HG02884 (cell line): ENCODE data around the gene UPK1B.
"Not testable (repeated sequence)": the region's sequence is repeated elsewhere in the genome, so short reads cannot be mapped to it uniquely, and the experiment has no call there.

ENCODE experiments used
- ATAC-seq: cut with Tn5 transposase; IDR thresholded peaks from one replicate; pipeline ENCODE4 v1.9.1; 2021; ENCODE audit warnings: mild to moderate bottlenecking, moderate library complexity; ENCODE audit not compliant: unreplicated experiment

The UPK1B gene

DNA sequence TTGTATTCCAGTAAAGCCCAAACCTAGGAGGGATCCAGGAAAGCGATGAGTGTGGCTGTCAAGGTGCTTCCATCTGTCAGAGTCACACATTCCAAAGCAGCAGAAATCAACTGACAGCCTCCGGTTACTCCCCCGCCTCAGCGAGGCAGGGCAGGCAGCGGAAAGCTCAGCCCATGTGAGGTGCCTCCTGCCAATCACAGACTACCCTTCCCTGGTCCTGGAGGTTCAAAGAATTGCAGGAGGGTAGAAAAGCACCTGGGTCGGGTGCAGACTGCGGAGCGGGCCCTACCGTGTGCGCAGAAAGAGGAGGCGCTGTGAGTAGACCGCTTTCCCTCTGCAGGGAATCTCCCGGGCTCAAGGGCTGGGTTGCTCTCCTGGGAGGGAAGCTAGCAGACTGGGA, at the start of gene UPK1B:
Gene UPK1B (plus strand): TSS at position 274 of the 400 bp plus-strand sequence. CDS start 13,144 bp downstream, outside the sequence.
- no peak for ATAC-seq

DNA sequence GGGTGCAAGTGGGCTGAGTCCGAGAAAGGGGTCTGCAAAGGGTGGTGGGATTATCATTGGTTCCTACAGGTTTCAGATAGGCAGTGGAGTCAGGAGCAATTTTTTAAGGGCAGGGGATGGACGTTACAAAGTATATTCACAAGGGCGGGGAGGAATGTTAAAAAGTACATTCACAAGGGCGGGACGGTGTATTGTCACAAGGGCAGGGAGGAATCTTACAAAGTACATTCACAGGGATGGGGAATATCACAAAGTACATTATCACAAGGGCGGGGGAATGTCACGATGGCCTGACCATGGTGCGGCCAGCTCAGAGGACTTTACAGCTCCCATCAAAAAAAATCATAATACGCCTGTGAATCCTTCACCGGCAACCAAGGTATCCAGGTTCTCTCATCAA, 48.1 kb upstream of the UPK1B start:
- ATAC-seq: no peak

DNA sequence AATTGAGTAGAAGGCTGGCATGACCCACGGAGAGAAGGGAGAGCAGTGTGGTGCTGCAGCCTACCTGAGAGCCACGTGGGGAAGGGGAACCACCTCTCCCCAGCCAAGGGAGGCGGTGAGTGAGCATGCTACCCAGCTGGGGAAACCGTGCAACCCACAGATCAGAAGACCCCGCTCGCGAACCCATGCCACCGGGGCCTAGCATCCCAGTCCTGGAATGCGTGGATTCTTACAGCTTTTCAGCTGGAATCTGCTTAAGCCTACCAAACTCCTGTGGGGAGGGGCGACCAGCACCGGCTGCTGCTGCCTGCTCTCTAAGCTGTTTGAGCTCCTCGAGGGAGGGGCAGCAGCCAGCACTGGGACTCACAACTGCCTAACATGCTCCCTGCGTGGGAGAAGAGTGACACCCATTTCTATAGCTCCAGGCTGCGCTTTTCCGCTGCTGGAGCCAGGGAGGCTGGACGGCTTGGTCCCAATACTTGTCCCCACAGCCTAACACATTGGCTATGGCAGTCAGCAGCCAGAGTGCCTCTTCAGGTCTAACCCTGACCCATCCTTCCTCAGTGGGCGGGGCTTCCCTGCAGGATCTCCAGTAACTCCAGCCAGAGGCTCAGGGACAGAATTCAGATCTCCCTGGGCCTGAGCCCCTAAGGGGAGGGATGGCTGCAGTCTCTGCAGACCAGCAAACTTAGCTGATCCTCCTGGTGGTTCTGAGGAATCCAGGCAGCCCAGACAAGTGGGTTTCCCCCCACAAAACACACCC, 47.5 kb upstream of the UPK1B start:
- no peak for ATAC-seq

DNA sequence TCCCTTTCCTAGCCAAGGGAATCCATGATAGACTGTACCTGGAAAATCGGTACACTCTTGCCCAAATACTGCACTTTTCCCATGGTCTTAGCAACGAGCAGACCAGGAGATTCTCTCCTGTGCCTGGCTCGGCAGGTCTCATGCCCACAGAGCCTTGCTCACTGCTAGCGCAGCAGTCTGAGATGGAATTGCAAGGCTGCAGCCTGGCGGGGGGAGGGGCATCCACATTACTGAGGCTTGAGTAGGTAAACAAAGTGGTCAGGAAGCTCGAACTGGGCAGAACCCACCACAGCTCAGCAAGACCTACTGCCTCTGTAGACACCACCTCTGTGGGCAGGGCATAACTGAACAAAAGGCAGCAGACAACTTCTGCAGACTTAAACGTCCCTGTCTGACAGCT, 43.1 kb upstream of the UPK1B start:
- not testable (repeated sequence) for ATAC-seq

DNA sequence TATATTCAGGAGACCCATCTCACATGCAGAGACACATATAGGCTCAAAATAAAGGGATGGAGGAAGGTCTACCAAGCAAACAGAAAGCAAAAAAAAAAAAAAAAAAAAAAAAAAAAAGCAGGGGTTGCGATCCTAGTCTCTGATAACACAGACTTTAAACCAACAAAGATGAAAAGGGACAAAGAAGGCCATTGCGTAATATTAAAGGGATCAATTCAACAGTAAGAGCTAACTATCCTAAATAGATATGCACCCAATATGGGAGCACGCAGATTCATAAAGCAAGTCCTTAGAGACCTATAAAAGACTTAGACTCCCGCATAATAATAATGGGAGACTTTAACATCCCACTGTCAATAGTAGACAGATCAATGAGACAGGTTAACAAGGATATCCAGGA, 41.1 kb upstream of the UPK1B start:
- not testable (repeated sequence) for ATAC-seq

DNA sequence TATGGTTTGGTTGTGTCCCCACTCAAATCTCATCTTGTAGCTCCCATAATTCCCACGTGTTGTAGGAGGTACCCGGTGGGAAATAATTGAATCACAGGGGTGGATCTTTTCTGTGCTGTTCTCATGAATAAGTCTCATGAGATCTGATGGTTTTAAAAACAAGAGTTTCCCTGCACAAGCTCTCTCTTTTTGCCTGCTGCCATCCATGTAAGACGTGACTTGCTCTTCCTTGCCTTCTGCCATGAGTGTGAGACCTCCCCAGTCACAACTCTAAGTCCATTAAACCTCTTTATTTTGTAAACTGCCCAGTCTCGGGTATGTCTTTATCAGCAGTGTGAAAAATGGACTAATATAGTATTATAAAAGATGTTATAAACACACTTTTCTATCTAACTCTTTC, 34.0 kb upstream of the UPK1B start:
- ATAC-seq: not testable (repeated sequence)

DNA sequence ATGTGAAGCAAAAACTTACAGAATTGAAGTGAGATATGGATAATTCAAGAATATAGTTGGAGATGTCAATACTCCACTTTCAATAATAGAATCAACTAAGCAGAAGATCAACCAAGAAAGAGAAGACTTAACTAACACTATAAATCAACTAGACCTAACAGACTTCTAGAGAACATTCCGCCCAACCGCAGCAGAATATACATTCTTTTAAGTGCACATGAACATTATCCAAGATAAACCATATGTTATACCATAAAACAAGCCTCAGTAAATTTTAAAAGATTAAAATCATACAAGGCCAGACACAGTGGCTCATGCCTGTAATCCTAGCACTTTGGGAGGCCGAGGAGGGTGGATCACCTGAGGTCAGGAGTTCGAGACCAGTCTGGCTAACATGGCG, 32.9 kb upstream of the UPK1B start:
- no peak for ATAC-seq

DNA sequence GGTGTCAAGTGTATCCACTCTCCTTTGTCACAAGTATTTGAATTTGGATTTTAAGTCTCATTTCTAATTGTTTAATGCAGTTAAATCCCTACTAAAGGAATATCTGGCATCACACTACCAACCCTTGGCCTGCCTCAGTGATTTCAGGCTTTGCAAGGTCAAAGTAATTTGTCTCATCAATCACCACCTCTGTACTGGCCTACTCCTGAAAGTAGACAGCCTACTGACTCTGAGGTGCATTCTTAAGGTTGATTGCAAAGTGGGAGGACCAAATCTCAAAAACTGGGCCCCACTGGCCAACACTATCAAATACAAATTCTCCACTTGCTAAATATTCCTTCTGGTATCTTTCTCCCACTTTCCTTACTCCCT, 28.3 kb upstream of the UPK1B start:
- ATAC-seq: peak; percentile 33

DNA sequence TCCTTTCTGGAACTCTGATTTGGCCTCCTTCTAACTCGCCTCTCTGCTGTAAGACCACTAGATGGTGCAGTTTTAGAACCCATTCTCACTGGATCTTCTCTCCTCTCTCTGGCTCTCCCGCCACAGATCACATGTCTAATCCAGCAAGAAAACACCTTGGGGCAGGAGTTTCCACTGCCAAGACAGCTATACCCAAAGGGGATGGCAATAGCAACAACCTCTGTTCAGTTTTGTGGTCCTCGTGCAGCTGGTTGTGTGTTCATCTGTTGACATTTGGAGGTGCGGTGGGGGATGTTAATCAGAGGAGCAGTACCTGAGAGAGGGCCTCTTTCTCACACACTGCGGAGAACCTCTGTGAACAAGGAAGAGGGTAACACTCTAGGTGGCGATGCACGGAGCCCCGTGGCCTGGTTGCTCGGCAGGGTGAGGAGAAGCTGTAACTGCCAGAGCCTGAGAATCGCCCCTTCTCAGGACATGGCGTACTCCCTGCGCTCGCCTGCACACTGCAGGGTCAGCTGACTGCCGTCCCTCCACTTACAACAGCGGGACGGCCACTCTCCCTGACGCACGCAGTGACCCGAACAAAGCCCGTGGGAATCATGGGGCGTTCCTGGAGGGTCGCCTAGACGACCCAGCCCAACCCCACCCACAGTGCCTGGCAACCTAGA, 27.8 kb upstream of the UPK1B start, which contains the start of gene TEX55:
Gene TEX55 (plus strand): TSS at position 666 of the 668 bp plus-strand sequence. CDS start 25 bp downstream, outside the sequence.
- ATAC-seq: peak; percentile 57

DNA sequence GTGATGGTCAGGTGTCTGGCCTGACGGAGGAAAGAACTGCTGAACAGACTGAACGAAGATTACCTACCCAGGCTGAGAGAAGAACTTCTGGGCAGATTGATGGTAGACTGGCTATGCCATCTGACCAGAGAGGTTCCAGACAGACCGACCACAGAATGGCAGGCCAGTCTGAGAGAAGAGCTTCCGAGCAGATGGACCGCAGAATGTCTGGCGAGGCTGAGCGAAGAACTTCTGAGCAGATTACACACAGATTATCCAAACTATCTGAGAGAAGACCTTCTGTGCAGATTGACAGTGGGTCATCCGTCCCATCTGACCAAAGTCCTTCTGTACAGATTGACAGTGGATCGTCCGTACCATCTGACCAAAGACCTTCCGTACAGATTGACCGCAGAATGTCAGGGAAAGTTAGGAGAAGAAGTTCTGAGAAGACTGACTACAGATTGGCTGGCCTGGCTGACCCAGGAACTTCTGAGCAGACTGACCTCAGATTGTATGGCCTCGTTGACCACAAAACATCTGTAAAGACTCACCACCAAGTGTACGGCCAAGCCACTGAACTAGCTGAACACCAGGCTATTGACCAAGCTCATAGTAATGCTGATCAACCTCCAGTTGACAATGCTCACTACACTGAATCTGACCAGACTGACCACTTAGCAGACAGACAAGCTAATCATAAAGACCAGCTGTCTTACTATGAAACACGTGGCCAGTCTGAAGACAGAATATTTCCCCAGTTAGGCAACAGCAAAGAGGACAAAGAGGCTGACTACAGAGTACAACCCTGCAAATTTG, 26.6 kb upstream of the UPK1B start:
- no peak for ATAC-seq

DNA sequence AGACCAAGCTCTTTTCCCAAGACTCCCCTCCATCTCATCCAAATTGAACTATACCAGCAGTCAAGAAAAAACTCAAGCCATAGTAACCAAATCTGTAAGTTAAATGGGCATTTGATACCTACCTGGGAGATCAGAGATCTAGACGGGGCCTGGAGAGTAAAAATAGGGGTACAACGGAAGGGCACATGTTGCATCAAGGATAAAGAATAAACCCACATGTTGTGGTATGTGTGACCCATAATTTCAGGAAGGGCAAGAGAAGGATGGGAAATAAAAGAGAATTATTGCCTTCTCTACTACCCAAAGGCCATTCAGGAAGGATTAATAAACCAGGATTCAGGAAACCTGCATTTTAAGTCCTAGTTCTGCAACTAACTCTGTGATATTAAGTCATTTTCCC, 25.9 kb upstream of the UPK1B start:
- no peak for ATAC-seq

DNA sequence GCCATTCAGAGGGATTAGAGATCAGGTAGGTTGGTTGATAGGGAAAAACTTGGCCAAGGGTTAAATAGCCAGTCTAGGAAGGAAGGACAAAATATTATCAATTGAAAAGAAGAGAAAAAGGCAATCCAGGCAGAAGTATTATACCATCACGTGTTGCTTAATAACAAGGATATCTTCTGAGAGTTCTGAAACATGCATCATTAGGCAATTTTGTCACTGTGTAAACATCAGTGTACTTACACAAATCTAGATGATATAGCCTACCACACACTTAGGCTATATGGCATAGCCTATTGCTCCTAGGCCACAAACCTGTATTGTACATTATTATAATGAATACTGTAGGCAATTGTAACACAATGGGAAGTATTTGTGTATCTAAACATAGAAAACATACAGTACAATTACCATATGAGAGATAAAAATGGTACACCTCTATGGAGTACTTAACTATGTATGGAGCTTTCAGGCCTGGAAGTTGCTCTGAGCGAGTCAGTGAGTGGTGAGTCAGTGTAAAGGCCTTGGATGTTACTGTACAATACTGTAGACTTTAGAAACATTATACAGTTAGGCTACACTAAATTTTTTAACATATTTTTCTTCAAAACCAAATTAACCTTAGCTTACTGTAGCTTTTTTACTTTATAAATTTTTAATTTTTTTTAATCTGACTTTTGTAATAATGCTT, 24.8 kb upstream of the UPK1B start:
- no peak for ATAC-seq

DNA sequence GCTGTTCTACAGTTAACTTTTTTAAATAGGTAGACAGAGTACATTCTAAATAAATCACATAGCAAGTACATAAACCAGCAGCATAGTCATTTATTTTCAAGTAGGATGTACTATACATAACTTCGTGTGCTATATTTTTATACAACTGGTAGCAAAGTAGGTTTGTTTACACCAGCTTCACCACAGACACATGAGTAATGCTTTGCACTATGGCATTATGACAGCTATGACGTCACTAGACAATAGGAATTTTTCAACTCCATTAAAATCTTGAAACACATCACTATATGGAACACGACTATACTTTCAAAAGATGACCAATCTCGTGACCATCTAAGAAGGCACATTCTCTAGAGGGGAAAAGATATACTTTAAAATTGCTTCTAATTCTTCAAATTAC, 23.9 kb upstream of the UPK1B start:
- ATAC-seq: no peak

DNA sequence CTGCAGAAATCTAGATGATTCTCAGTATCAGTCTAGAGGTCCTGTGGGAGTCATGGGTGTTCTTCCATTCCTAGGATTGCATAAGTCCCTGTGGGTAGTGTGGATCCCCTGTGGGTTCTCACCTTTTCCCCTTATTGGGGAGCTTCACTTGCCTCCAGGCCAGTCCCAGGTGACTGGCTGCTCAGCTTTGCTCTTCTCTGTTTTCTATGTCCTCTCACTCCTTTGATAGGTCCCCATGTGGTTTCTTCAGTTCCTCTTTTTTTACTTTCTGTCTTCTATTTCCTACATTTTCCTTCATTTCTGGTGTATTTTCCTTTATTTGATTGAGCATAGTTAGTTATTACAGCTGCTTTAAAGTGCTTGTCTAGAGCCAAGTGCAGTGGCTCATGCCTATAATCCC, 16.5 kb upstream of the UPK1B start:
- no peak for ATAC-seq

DNA sequence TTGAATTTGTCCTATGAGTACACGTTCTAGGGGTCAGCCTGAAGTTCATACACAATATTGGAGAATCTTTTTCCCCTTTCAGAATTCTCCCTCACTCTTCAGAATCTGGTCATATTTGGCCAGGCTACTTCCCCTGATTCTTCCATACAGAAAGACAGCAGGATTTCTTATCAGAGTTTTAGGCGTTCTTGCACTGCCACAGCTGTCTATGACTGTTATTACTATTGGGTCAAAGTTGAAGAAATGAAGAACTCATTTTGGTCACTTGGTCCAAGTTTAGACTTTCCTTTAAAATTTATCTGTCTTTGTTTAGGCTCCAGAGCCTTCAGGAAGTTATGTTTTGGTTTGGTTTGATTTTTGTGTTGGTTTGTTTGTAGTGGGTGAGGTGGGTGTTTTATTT, 15.4 kb upstream of the UPK1B start:
- ATAC-seq: no peak

DNA sequence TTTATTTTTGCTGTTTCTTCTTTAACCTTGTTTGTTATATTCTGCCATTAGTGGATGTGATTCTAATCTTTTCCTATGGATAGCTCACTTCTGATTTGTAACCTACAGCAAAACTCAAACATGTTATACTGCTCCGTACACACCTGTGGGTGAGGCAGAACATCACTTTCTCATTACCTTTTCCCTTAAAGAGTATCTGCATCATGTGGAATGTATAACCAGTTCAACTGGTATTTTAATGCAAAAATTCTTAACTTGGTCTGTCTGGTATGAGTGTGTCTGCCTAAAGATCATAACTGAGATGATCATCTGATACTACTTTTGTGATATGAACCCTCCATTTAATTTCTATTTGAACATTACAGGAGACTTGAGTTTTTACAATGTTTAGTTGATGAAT, 13.0 kb upstream of the UPK1B start:
- no peak for ATAC-seq

DNA sequence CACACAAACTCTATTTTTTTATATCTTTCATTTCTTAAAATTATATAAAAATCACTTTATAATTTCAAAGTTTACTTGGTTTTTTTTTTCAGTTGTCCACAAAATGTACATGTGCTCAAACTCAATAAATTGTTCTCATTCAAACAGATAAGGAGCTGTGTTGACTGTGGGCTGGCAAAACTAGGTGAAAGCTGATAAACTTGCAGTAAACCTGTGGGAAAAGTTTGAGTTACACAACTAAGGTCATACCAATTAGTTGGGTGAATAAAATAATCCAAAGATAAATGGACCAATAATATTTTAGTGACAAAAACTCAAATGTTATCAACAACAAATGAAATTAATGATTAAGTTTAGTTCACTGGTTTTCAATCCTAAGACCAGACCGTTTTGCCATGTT, 12.6 kb upstream of the UPK1B start:
- ATAC-seq: no peak

DNA sequence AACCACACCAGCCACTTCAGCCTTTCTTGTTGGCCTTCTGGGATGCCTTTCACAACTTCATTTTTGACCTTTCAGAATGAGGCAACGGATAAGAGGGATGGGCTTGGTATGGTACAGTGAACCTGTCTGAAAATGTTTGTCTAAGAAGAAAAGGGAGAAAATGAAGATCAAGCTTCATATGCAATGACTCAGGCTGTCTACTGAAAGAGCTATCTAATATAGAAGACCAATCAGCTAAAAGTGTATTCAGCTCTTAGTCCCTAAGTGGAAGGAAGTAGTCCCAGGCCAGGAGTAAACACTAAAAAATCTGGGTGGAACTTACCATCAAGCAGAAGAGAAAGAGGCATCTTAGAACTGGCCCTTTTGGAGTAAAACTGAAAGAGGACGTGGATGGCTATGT, 12.2 kb upstream of the UPK1B start:
- ATAC-seq: no peak

DNA sequence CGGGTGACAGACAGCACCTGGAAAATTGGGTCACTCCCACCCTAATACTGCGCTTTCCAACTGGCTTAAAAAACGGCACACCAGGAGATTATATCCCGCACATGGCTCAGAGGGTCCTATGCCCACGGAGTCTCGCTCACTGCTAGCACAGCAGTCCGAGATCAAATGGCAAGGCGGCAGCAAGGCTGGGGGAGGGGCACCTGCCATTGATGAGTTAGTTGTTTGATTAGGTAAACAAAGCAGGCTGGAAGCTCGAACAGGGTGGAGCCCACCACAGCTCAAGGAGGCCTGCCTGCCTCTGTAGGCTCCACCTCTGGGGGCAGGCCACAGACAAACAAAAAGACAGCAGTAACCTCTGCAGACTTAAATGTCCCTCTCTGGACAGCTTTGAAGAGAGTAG, 8.7 kb upstream of the UPK1B start:
- ATAC-seq: not testable (repeated sequence)

DNA sequence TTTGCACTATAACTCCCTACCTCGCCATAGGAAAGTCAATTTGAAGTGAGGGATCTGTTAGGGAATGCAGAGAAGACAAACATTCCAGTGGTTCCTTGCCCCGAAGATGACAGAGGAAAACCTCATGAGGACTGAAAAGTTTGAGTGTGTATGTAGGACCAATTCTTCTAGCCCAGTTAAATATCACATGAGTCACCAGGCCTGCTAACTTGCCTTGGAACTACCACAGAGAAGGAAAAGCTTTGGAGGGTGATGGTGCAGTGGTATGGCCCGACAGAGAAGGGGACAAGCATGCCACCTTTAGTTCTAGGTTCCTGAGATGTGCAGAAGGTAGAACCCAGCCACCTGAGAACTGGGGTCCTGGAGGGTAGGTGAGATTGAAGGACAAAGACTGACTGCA, 2.6 kb upstream of the UPK1B start:
- no peak for ATAC-seq
